Breast epithelium (tissue), 3 donors: ENCODE data around the gene FSIP1.

Source experiments
- POLR2A ChIP-seq: fragments of 450-650 bp; IDR thresholded peaks from one replicate; pipeline ENCODE4 v1.6.1; 2016; ENCODE audit warnings: antibody characterized with exemption, mild to moderate bottlenecking, moderate library complexity
- POLR2AphosphoS5 ChIP-seq, 3 donors: sonication (generic); formaldehyde crosslinking; IDR thresholded peaks; one replicate each; pipeline ENCODE4 v1.6.1; 2017; ENCODE audit warnings: antibody characterized with exemption in 3 of 3
- TF ChIP-seq, protein P1 (sequence below), 3 donors: fragments of 450-650 bp; IDR thresholded peaks; one replicate each; pipeline ENCODE4 v1.5.1; 2016 to 2017; ENCODE audit warnings: antibody characterized with exemption in 3 of 3, mild to moderate bottlenecking in 3 of 3, moderate library complexity in 3 of 3

- TF ChIP-seq POLR2A (no peak), POLR2AphosphoS5 (IDR thresholded peaks at IDR 0.05) (no peak)
- TF ChIP-seq, protein P1, sequence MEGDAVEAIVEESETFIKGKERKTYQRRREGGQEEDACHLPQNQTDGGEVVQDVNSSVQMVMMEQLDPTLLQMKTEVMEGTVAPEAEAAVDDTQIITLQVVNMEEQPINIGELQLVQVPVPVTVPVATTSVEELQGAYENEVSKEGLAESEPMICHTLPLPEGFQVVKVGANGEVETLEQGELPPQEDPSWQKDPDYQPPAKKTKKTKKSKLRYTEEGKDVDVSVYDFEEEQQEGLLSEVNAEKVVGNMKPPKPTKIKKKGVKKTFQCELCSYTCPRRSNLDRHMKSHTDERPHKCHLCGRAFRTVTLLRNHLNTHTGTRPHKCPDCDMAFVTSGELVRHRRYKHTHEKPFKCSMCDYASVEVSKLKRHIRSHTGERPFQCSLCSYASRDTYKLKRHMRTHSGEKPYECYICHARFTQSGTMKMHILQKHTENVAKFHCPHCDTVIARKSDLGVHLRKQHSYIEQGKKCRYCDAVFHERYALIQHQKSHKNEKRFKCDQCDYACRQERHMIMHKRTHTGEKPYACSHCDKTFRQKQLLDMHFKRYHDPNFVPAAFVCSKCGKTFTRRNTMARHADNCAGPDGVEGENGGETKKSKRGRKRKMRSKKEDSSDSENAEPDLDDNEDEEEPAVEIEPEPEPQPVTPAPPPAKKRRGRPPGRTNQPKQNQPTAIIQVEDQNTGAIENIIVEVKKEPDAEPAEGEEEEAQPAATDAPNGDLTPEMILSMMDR (IDR thresholded peaks at IDR 0.05) = no peak
Measured at GRCh38 chr15:39774688-39775267, 7.9 kb downstream of the FSIP1 start.
